Esophagus muscularis mucosa (tissue), 4 donors: ENCODE results near the gene UNC5B. TPM values are rescaled to one million over a fixed set of nuclear protein-coding genes. Genes with fewer than 3 reads are reported as not detected.

Experiments used
- DNase-seq: peaks from one replicate; pipeline ENCODE4 v3.0.0-alpha.2; 2017; ENCODE audit errors: extremely low spot score
- H3K27ac ChIP-seq, 4 donors: fragments of 200-600 bp; sonication (generic); replicated peaks in 1 of 4; 1 replicate in 3 of 4; 2 replicates in 1 of 4; pipeline ENCODE4 v1.5.1; 2016 to 2019; ENCODE audit warnings: mild to moderate bottlenecking in 1 of 4
- H3K27me3 ChIP-seq, 4 donors: fragments of 200-600 bp; sonication (generic); one replicate each; pipeline versions ENCODE4 v1.5.1 to v1.6.0; 2016 to 2019
- H3K36me3 ChIP-seq, 4 donors: fragments of 200-600 bp; sonication (generic); one replicate each; pipeline ENCODE4 v1.5.1; 2016 to 2019
- H3K4me1 ChIP-seq, 4 donors: fragments of 200-600 bp; sonication (generic); one replicate each; pipeline ENCODE4 v1.5.1; 2016 to 2019
- H3K4me3 ChIP-seq, 4 donors: fragments of 200-600 bp; sonication (generic); 1 replicate in 2 of 4; 2 replicates in 2 of 4; pipeline ENCODE4 v1.5.1; 2016 to 2019; ENCODE audit warnings: mild to moderate bottlenecking in 4 of 4, moderate library complexity in 1 of 4
- H3K9me3 ChIP-seq, 4 donors: fragments of 200-600 bp; sonication (generic); 1 replicate in 3 of 4; 2 replicates in 1 of 4; pipeline ENCODE4 v1.5.1; 2016 to 2019
- CTCF ChIP-seq, 3 experiments: fragments of 200-600 bp in 2 of 3; fragments of 450-650 bp in 1 of 3; sonication (generic) in 2 of 3; IDR thresholded peaks; one replicate each; pipeline ENCODE4 v1.5.1; 2017 to 2019; ENCODE audit warnings: antibody characterized with exemption in 3 of 3, mild to moderate bottlenecking in 2 of 3, moderate library complexity in 1 of 3
- EP300 ChIP-seq: sonication (generic); formaldehyde crosslinking; IDR thresholded peaks from one replicate; pipeline ENCODE4 v1.6.1; 2017; ENCODE audit warnings: antibody characterized with exemption
- POLR2A ChIP-seq: fragments of 450-650 bp; IDR thresholded peaks from one replicate; pipeline ENCODE4 v1.6.1; 2017; ENCODE audit warnings: antibody characterized with exemption, moderate library complexity, mild to moderate bottlenecking, low read depth
- POLR2AphosphoS5 ChIP-seq, 2 donors: sonication (generic); formaldehyde crosslinking; IDR thresholded peaks; one replicate each; pipeline ENCODE4 v1.6.1; 2017; ENCODE audit warnings: antibody characterized with exemption in 2 of 2
- WGBS: methylation state at CpG from one replicate; pipeline ENCODE4 v1.1.5; 2018; 5-methylcytosine and 5-hydroxymethylcytosine counted together
- intact Hi-C: fragments of 100-400 bp; cut with DNase I; formaldehyde crosslinking; loops from one replicate; pipeline ENCODE4 v1.15.1; 2023
- total RNA-seq, 4 donors: library from RNA; depleted of rRNA; stranded (reverse); fragments of >200 nt; gene quantifications; one replicate each; pipeline versions ENCODE4 v1.1.0 to v1.2.1, GENCODE V29; 2016

The UNC5B gene
- total RNA-seq, 4 donors from 2014 or later = 2.1 to 3.7 (median 2.8) TPM

GRCh38 chr10:71234004-71234894, 21.9 kb downstream of the UNC5B start:
- H3K27ac ChIP-seq = no peak overlapping the region
- no peaks in the 10 kb centered on the region for H3K27me3 ChIP-seq
- DNase-seq = no peak
- 64% methylated on average over 9 of the region's 10 CpGs for WGBS
- no peaks in the 10 kb centered on the region for H3K36me3 ChIP-seq
- TF ChIP-seq CTCF (IDR thresholded peaks at IDR 0.05) = no peak
- no peak for TF ChIP-seq EP300
- no peak for TF ChIP-seq POLR2AphosphoS5 (IDR thresholded peaks at IDR 0.05)
- TF ChIP-seq POLR2A = no peak
- peaks cover 19 to 58% (median 34%) of the 10 kb centered on the region in 4 donors for H3K4me1 ChIP-seq
- intact Hi-C loops = no loop called here
- no peak overlapping the region for H3K4me3 ChIP-seq
- H3K9me3 ChIP-seq = no peaks in the 10 kb centered on the region

GRCh38 chr10:71234970-71235685, 22.8 kb downstream of the UNC5B start:
- no peaks in the 10 kb centered on the region for H3K36me3 ChIP-seq
- WGBS = 69% methylated on average over 13 of the region's 16 CpGs
- H3K4me1 ChIP-seq = peaks cover 20 to 59% (median 34%) of the 10 kb centered on the region in 4 donors
- no peaks in the 10 kb centered on the region for H3K27me3 ChIP-seq
- DNase-seq = no peak
- no peak overlapping the region for H3K27ac ChIP-seq
- intact Hi-C loops = no loop called here
- H3K4me3 ChIP-seq = no peak overlapping the region
- TF ChIP-seq CTCF (IDR thresholded peaks at IDR 0.05) (no peak), POLR2AphosphoS5 (IDR thresholded peaks at IDR 0.05) (no peak), POLR2A (no peak), EP300 (no peak)
- no peaks in the 10 kb centered on the region for H3K9me3 ChIP-seq

GRCh38 chr10:71235808-71236207, 23.4 kb downstream of the UNC5B start:
- 96% methylated on average over 4 of the region's 7 CpGs for WGBS
- DNase-seq = no peak
- Histone ChIP-seq H3K27me3 (no peaks in the 10 kb centered on the region), H3K4me3 (no peak overlapping the region), H3K27ac (no peak overlapping the region), H3K36me3 (no peaks in the 10 kb centered on the region), H3K4me1 (peaks cover 23 to 59% (median 32%) of the 10 kb centered on the region in 4 donors), H3K9me3 (no peaks in the 10 kb centered on the region)
- TF ChIP-seq EP300 (no peak), POLR2AphosphoS5 (IDR thresholded peaks at IDR 0.05) (no peak), CTCF (IDR thresholded peaks at IDR 0.05) (no peak), POLR2A (no peak)
- intact Hi-C loops = no loop called here

GRCh38 chr10:71236286-71236685, 23.9 kb downstream of the UNC5B start:
- Histone ChIP-seq H3K4me3 (no peak overlapping the region), H3K36me3 (no peaks in the 10 kb centered on the region), H3K9me3 (no peaks in the 10 kb centered on the region), H3K4me1 (peaks cover 28 to 59% (median 35%) of the 10 kb centered on the region in 4 donors), H3K27me3 (no peaks in the 10 kb centered on the region), H3K27ac (no peak overlapping the region)
- 99% methylated on average over 10 of the region's 10 CpGs for WGBS
- TF ChIP-seq POLR2A (no peak), CTCF (IDR thresholded peaks at IDR 0.05) (no peak), POLR2AphosphoS5 (IDR thresholded peaks at IDR 0.05) (no peak), EP300 (no peak)
- no peak for DNase-seq
- intact Hi-C loops = no loop called here
